Neural cell (in vitro differentiated cells): ENCODE data around the gene PKP1. TPM values are rescaled to one million over a fixed set of nuclear protein-coding genes. Genes with fewer than 3 reads are reported as not detected.

Source experiments
- H2AFZ ChIP-seq: fragments of 200-600, 300-800 bp; sonication (generic), shearing (Covaris generic); 2 replicates; pipeline ENCODE4 v1.6.0; 2014; ENCODE audit warnings: low read depth, mild to moderate bottlenecking, antibody characterized with exemption, low read length, moderate library complexity
- H3F3A ChIP-seq: fragments of 200-600 bp; shearing (Covaris generic); 2 replicates; pipeline ENCODE4 v1.6.1; 2016; ENCODE audit warnings: mild to moderate bottlenecking, moderate library complexity, mixed read lengths, antibody characterized with exemption, low read length; ENCODE audit not compliant: insufficient read depth, poor library complexity, severe bottlenecking
- H3K27ac ChIP-seq: fragments of 200-600, 300-800 bp; sonication (generic), shearing (Covaris generic); 2 replicates; pipeline ENCODE4 v1.5.1; 2014; ENCODE audit warnings: mild to moderate bottlenecking, low read length, moderate library complexity
- H3K27me3 ChIP-seq: fragments of 300-800, 200-600 bp; sonication (generic), shearing (Covaris generic); 2 replicates; pipeline ENCODE4 v1.6.0; 2014; ENCODE audit warnings: mild to moderate bottlenecking, low read depth, low read length, moderate library complexity; ENCODE audit not compliant: insufficient read depth
- H3K36me3 ChIP-seq: fragments of 300-800, 200-600 bp; sonication (generic), shearing (Covaris generic); 2 replicates; pipeline ENCODE4 v1.5.1; 2014; ENCODE audit warnings: mild to moderate bottlenecking, antibody characterized with exemption, low read length, moderate library complexity; ENCODE audit not compliant: insufficient read depth
- H3K4me2 ChIP-seq: fragments of 300-800, 200-600 bp; sonication (generic), shearing (Covaris generic); 2 replicates; pipeline ENCODE4 v1.6.0; 2014; ENCODE audit warnings: mild to moderate bottlenecking, low read length
- H3K4me3 ChIP-seq: fragments of 300-800, 200-600 bp; sonication (generic), shearing (Covaris generic); 2 replicates; pipeline ENCODE4 v1.5.1; 2014; ENCODE audit warnings: mild to moderate bottlenecking, low read length, moderate library complexity
- H3K79me2 ChIP-seq: fragments of 200-600 bp; shearing (Covaris generic); replicated peaks from 2 replicates; pipeline ENCODE4 v1.6.0; 2014; ENCODE audit warnings: mild to moderate bottlenecking, low read length, moderate library complexity; ENCODE audit not compliant: insufficient read depth
- H3K9ac ChIP-seq: fragments of 300-800, 200-600 bp; sonication (generic), shearing (Covaris generic); 2 replicates; pipeline ENCODE4 v1.6.1; 2016; ENCODE audit warnings: mild to moderate bottlenecking, low read length, mixed read lengths
- H3K9me2 ChIP-seq: fragments of 200-600 bp; shearing (Covaris generic); 2 replicates; pipeline ENCODE4 v1.6.1; 2016; ENCODE audit warnings: mild to moderate bottlenecking, low read length, mixed read lengths; ENCODE audit not compliant: insufficient read depth
- H3K9me3 ChIP-seq: fragments of 200-600, 300-800 bp; sonication (generic), shearing (Covaris generic); 2 replicates; pipeline ENCODE4 v1.6.1; 2016; ENCODE audit warnings: mild to moderate bottlenecking, mixed run types, low read length, moderate library complexity, mixed read lengths
- H4K20me1 ChIP-seq: fragments of 200-600 bp; shearing (Covaris generic); 2 replicates; pipeline ENCODE4 v1.6.1; 2016; ENCODE audit warnings: mild to moderate bottlenecking, mixed run types; ENCODE audit not compliant: insufficient read depth
- CTCF ChIP-seq: fragments of 450-650 bp; IDR thresholded peaks from 2 replicates; pipeline ENCODE4 v1.5.1; 2014; ENCODE audit warnings: antibody characterized with exemption, mild to moderate bottlenecking, moderate library complexity; ENCODE audit not compliant: poor library complexity, severe bottlenecking
- EP300 ChIP-seq: fragments of 450-650 bp; conservative IDR thresholded peaks from 2 replicates; pipeline ENCODE4 v1.6.1; 2014; ENCODE audit warnings: antibody characterized with exemption, mild to moderate bottlenecking, moderate library complexity; ENCODE audit not compliant: poor library complexity, severe bottlenecking
- MXI1 ChIP-seq: fragments of 450-650 bp; conservative IDR thresholded peaks from 2 replicates; pipeline ENCODE4 v1.6.1; 2014; ENCODE audit warnings: antibody characterized with exemption, mild to moderate bottlenecking; ENCODE audit not compliant: poor library complexity, severe bottlenecking
- POLR2AphosphoS5 ChIP-seq: IDR thresholded peaks from 2 replicates; pipeline ENCODE4 v1.6.1; 2012
- RAD21 ChIP-seq: fragments of 450-650 bp; conservative IDR thresholded peaks from 2 replicates; pipeline ENCODE4 v1.6.1; 2014; ENCODE audit warnings: antibody characterized with exemption, mild to moderate bottlenecking, moderate library complexity
- REST ChIP-seq: IDR thresholded peaks from 2 replicates; pipeline ENCODE4 v1.6.1; 2012; ENCODE audit warnings: borderline replicate concordance
- TAF1 ChIP-seq: IDR thresholded peaks from 2 replicates; pipeline ENCODE4 v1.6.1; 2012; ENCODE audit warnings: low read depth
- polyA plus RNA-seq: library from polyadenylated mRNA; depleted of rRNA; stranded (reverse); fragments of >200 nt; gene quantifications from 2 replicates; pipeline ENCODE4 v1.2.3, GENCODE V29; 2014

Gene PKP1
- polyA plus RNA-seq, 1 donor from 2014 or later = not detected

- H3K79me2 ChIP-seq = no peaks in the 10 kb centered on the region
- H3K27me3 ChIP-seq = no peaks in the 10 kb centered on the region
- H4K20me1 ChIP-seq = no peaks in the 10 kb centered on the region
- TF ChIP-seq MXI1 (no peak), CTCF (no peak)
- H3K27ac ChIP-seq = no peak overlapping the region
- no peaks in the 10 kb centered on the region for H3K9me3 ChIP-seq
- no peak overlapping the region for H3K4me3 ChIP-seq
- H3K9me2 ChIP-seq = no peaks in the 10 kb centered on the region
- no peaks in the 10 kb centered on the region for H3K36me3 ChIP-seq
- H3F3A ChIP-seq = no peaks in the 10 kb centered on the region
- no peak overlapping the region for H2AFZ ChIP-seq
- H3K4me2 ChIP-seq = no peak overlapping the region
- H3K9ac ChIP-seq = no peak overlapping the region
Observed at GRCh38 chr1:201329286-201329685, 46.0 kb downstream of the PKP1 start.

- no peaks in the 10 kb centered on the region for H3K36me3 ChIP-seq
- H3K79me2 ChIP-seq = no peaks in the 10 kb centered on the region
- H3K4me2 ChIP-seq = no peak overlapping the region
- TF ChIP-seq EP300 = no peak
- no peak for TF ChIP-seq REST
- H3F3A ChIP-seq = no peaks in the 10 kb centered on the region
- H3K9me3 ChIP-seq = no peaks in the 10 kb centered on the region
- H3K4me3 ChIP-seq = no peak overlapping the region
- no peaks in the 10 kb centered on the region for H3K9me2 ChIP-seq
- H3K27me3 ChIP-seq = no peaks in the 10 kb centered on the region
- H4K20me1 ChIP-seq = no peaks in the 10 kb centered on the region
- H2AFZ ChIP-seq = no peak overlapping the region
- H3K9ac ChIP-seq = no peak overlapping the region
- H3K27ac ChIP-seq = no peak overlapping the region
Observed at GRCh38 chr1:201329801-201330200, 46.5 kb downstream of the PKP1 start.

GRCh38 chr1:201330541-201330940 is 47.2 kb downstream of the PKP1 start:
- H3K36me3 ChIP-seq = no peaks in the 10 kb centered on the region
- no peak overlapping the region for H2AFZ ChIP-seq
- no peak overlapping the region for H3K4me2 ChIP-seq
- H3K9ac ChIP-seq = no peak overlapping the region
- no peaks in the 10 kb centered on the region for H3K9me2 ChIP-seq
- H3K4me3 ChIP-seq = no peak overlapping the region
- no peaks in the 10 kb centered on the region for H3K9me3 ChIP-seq
- no peaks in the 10 kb centered on the region for H4K20me1 ChIP-seq
- no peaks in the 10 kb centered on the region for H3K27me3 ChIP-seq
- no peak overlapping the region for H3K27ac ChIP-seq
- no peaks in the 10 kb centered on the region for H3K79me2 ChIP-seq
- no peak for TF ChIP-seq POLR2AphosphoS5
- TF ChIP-seq TAF1 = no peak
- TF ChIP-seq CTCF = no peak
- TF ChIP-seq MXI1 = no peak
- TF ChIP-seq RAD21 = no peak
- H3F3A ChIP-seq = no peaks in the 10 kb centered on the region
